HCT116 (cell line): ENCODE measurements around the gene NLRP12. TPM values are rescaled to one million over a fixed set of nuclear protein-coding genes. Genes with fewer than 3 reads are reported as not detected.

Experiments used
- ATAC-seq: fragments of 200-7000 bp; cut with Tn5 transposase; 2 replicates; pipeline ENCODE4 v1.9.1; 2020; ENCODE audit warnings: mild to moderate bottlenecking, moderate library complexity
- BruUV-seq: library from RNA; stranded (reverse); fragments of 400-500 nt; replicated peaks from 2 replicates; lab custom pipeline; 2021; lab: Mats Ljungman, UMichigan
- CTCF ChIA-PET: fragments of 300-600 bp; sonication (Branson Sonifier 250); formaldehyde crosslinking; loops from one replicate; lab custom pipeline; 2021; ENCODE audit warnings: antibody characterized with exemption; lab: Charles Lee
- POLR2A ChIA-PET: fragments of 300-600, 350-600 bp; sonication (Branson Sonifier 250); formaldehyde crosslinking; loops from one replicate; lab custom pipeline; 2021; ENCODE audit warnings: antibody characterized with exemption; lab: Charles Lee
- RAD21 ChIA-PET, 2 experiments: fragments of 300-600 bp; sonication (Branson Sonifier 250); formaldehyde crosslinking; loops; one replicate each; lab custom pipeline; 2023; ENCODE audit warnings: low total read pairs in 2 of 2; ENCODE audit not compliant: uncharacterized antibody in 2 of 2, unreplicated experiment in 2 of 2, low non-redundant PET in 1 of 2; lab: Charles Lee
- DNase-seq: peaks from one replicate; pipeline ENCODE4 v3.0.0-alpha.2; 2010; ENCODE audit warnings: low read depth, low spot score
- H2AFZ ChIP-seq: fragments of 200-600 bp; shearing (Covaris generic), sonication (generic); 2 replicates; pipeline ENCODE4 v1.6.1; 2017; ENCODE audit warnings: low read depth, mixed run types, mixed read lengths, antibody characterized with exemption, low read length; ENCODE audit not compliant: poor library complexity, severe bottlenecking
- H3K27ac ChIP-seq: 2 replicates; pipeline ENCODE4 v1.5.1; 2012; ENCODE audit warnings: low read depth, low read length
- H3K27me3 ChIP-seq: fragments of 200-600 bp; sonication (generic); 2 replicates; pipeline ENCODE4 v1.6.1; 2016; ENCODE audit warnings: mixed run types, low read length, mixed read lengths; ENCODE audit not compliant: insufficient read depth
- H3K36me3 ChIP-seq, 2 experiments: fragments of 200-500 bp in 1 of 2; fragments of 200-600 bp in 1 of 2; sonication (Bioruptor generic) in 1 of 2; sonication (generic) in 1 of 2; 2 replicates each; pipeline versions ENCODE4 v1.5.1 to v1.6.1; 2014 to 2016; ENCODE audit warnings: low read length in 2 of 2, inconsistent platforms in 1 of 2, mixed read lengths in 1 of 2, mixed run types in 1 of 2; ENCODE audit not compliant: insufficient read depth in 2 of 2, control insufficient read depth in 1 of 2
- H3K4me1 ChIP-seq, 2 experiments: fragments of 200-600 bp in 1 of 2; sonication (generic) in 1 of 2; 2 replicates each; pipeline versions ENCODE4 v1.5.1 to v1.6.1; 2012 to 2017; ENCODE audit warnings: low read length in 2 of 2, inconsistent platforms in 1 of 2, mild to moderate bottlenecking in 1 of 2, mixed read lengths in 1 of 2, mixed run types in 1 of 2, moderate library complexity in 1 of 2; ENCODE audit not compliant: insufficient read depth in 2 of 2, control insufficient read depth in 1 of 2
- H3K4me2 ChIP-seq: fragments of 200-600 bp; sonication (generic); 2 replicates; pipeline ENCODE4 v1.6.1; 2017; ENCODE audit warnings: mixed run types, low read length, mixed read lengths
- H3K4me3 ChIP-seq, 2 experiments: fragments of 200-600 bp in 1 of 2; sonication (generic) in 1 of 2; replicated peaks in 1 of 2; 2 replicates each; pipeline ENCODE4 v1.5.1; 2011 to 2016; ENCODE audit warnings: low read length in 2 of 2, control low read depth in 1 of 2, low read depth in 1 of 2, mild to moderate bottlenecking in 1 of 2, mixed read lengths in 1 of 2, mixed run types in 1 of 2
- H3K79me2 ChIP-seq: fragments of 200-600 bp; sonication (generic); 2 replicates; pipeline ENCODE4 v1.6.1; 2017; ENCODE audit warnings: mild to moderate bottlenecking, mixed run types, low read length, moderate library complexity, mixed read lengths; ENCODE audit not compliant: insufficient read depth
- H3K9ac ChIP-seq: fragments of 200-600 bp; sonication (generic); 2 replicates; pipeline ENCODE4 v1.6.1; 2016; ENCODE audit warnings: low read length, mixed read lengths
- H3K9me2 ChIP-seq: fragments of 200-600 bp; sonication (generic), shearing (Covaris generic); 2 replicates; pipeline ENCODE4 v1.6.1; 2017; ENCODE audit warnings: mixed run types, mild to moderate bottlenecking, moderate library complexity; ENCODE audit not compliant: insufficient read depth
- H3K9me3 ChIP-seq, 2 experiments: fragments of 200-500 bp in 1 of 2; fragments of 200-600 bp in 1 of 2; sonication (Bioruptor generic) in 1 of 2; sonication (generic) in 1 of 2; 2 replicates each; pipeline ENCODE4 v1.6.1; 2014 to 2017; ENCODE audit warnings: low read length in 2 of 2, mixed read lengths in 2 of 2, inconsistent platforms in 1 of 2, low read depth in 1 of 2, mild to moderate bottlenecking in 1 of 2, mixed run types in 1 of 2, moderate library complexity in 1 of 2; ENCODE audit not compliant: control insufficient read depth in 1 of 2, insufficient read depth in 1 of 2
- H4K20me1 ChIP-seq: fragments of 200-600 bp; sonication (generic), shearing (Covaris generic); 2 replicates; pipeline ENCODE4 v1.6.1; 2017; ENCODE audit warnings: mixed run types, mild to moderate bottlenecking, moderate library complexity; ENCODE audit not compliant: insufficient read depth
- EGR1 ChIP-seq: IDR thresholded peaks from 2 replicates; pipeline ENCODE4 v1.6.1; 2012; ENCODE audit warnings: low read depth
- ELF1 ChIP-seq: IDR thresholded peaks from 2 replicates; pipeline ENCODE4 v1.6.1; 2012; ENCODE audit warnings: low read depth, borderline replicate concordance
- EZH2phosphoT487 ChIP-seq: fragments of 200-600 bp; IDR thresholded peaks from 2 replicates; pipeline ENCODE4 v1.6.1; 2018; ENCODE audit warnings: antibody characterized with exemption, borderline replicate concordance
- FOSL1 ChIP-seq: IDR thresholded peaks from 2 replicates; pipeline ENCODE4 v1.6.1; 2012; ENCODE audit warnings: low read depth
- MAX ChIP-seq: IDR thresholded peaks from 2 replicates; pipeline ENCODE4 v1.6.1; 2012
- POLR2A ChIP-seq: IDR thresholded peaks from 2 replicates; pipeline ENCODE4 v1.7.0; 2011; ENCODE audit warnings: borderline replicate concordance; ENCODE audit not compliant: insufficient read depth, insufficient read length; ENCODE audit errors: extremely low read depth
- POLR2AphosphoS5 ChIP-seq: IDR thresholded peaks from 2 replicates; pipeline ENCODE4 v1.6.1; 2011; ENCODE audit warnings: mild to moderate bottlenecking, low read depth, low read length, moderate library complexity
- SIN3A ChIP-seq: IDR thresholded peaks from 2 replicates; pipeline ENCODE4 v1.6.1; 2012; ENCODE audit warnings: low read depth
- SRF ChIP-seq: IDR thresholded peaks from 2 replicates; pipeline ENCODE4 v1.6.1; 2012; ENCODE audit warnings: low read depth
- TCF7L2 ChIP-seq: IDR thresholded peaks from 2 replicates; pipeline ENCODE4 v1.7.0; 2011; ENCODE audit warnings: borderline replicate concordance, inconsistent platforms; ENCODE audit not compliant: insufficient read depth, insufficient read length; ENCODE audit errors: extremely low read depth
- ZBTB33 ChIP-seq: IDR thresholded peaks from 2 replicates; pipeline ENCODE4 v1.6.1; 2011; ENCODE audit warnings: mild to moderate bottlenecking, low read length, moderate library complexity; ENCODE audit not compliant: insufficient replicate concordance; ENCODE audit errors: extremely low read depth
- ZFX ChIP-seq: fragments of 450-650 bp; IDR thresholded peaks from 2 replicates; pipeline ENCODE4 v1.6.1; 2017
- ZNF274 ChIP-seq: fragments of 200-500 bp; sonication (Bioruptor generic); IDR thresholded peaks from 2 replicates; pipeline ENCODE4 v1.6.1; 2014; ENCODE audit warnings: mild to moderate bottlenecking, low read depth, low read length, inconsistent platforms
- intact Hi-C: fragments of 100-400 bp; cut with micrococcal nuclease; formaldehyde crosslinking; loops from 2 replicates; pipeline ENCODE4 v1.10.0; 2022
- total RNA-seq: library from RNA; stranded (reverse); gene quantifications from one replicate; pipeline ENCODE4 v1.2.1, GENCODE V29; 2021; ENCODE audit not compliant: unreplicated experiment

NLRP12 gene
- total RNA-seq, 1 experiment from 2014 or later = 0.25 TPM

GRCh38 chr19:53823380-53824120 lies 564 bp downstream of the NLRP12 start:
- POLR2A ChIA-PET = no interaction called here
- no peaks in the 10 kb centered on the region for H3K9me2 ChIP-seq
- no peak overlapping the region for H2AFZ ChIP-seq
- no peak for TF ChIP-seq TCF7L2
- TF ChIP-seq ZNF274 = no peak
- TF ChIP-seq MAX = no peak
- no peak for TF ChIP-seq FOSL1
- TF ChIP-seq SIN3A = no peak
- no peak for TF ChIP-seq EGR1
- no peak for TF ChIP-seq EZH2phosphoT487
- TF ChIP-seq ELF1 = no peak
- TF ChIP-seq POLR2A = no peak
- no peak for TF ChIP-seq ZFX
- TF ChIP-seq SRF = no peak
- TF ChIP-seq ZBTB33 = no peak
- TF ChIP-seq POLR2AphosphoS5 = no peak
- TF ChIP-seq, all 23 proteins: peak for 0
- peak overlapping the region; percentile 15; the same call in 1 of the 2 replicates for H3K4me2 ChIP-seq
- peak; percentile 49 for ATAC-seq
- no peaks in the 10 kb centered on the region for H3K27me3 ChIP-seq
- no peak overlapping the region for H3K9ac ChIP-seq
- DNase-seq = no peak
- H3K27ac ChIP-seq = no peak overlapping the region
- H3K36me3 ChIP-seq = no peaks in the 10 kb centered on the region
- H3K4me3 ChIP-seq = no peak overlapping the region
- peaks cover 8 to 12% of the 10 kb centered on the region in 2 experiments; a peak in 3 of 4 replicates for H3K4me1 ChIP-seq
- ChIA-PET RAD21 (no interaction called here), CTCF (no interaction called here)
- intact Hi-C loops = no loop called here
- BruUV-seq = no TSS peak
- no peaks in the 10 kb centered on the region for H4K20me1 ChIP-seq
- no peaks in the 10 kb centered on the region for H3K9me3 ChIP-seq
- H3K79me2 ChIP-seq = no peaks in the 10 kb centered on the region
